ENCODE data around the gene TMEM259.

Gene TMEM259

GRCh38 chr19:1055028-1055425, 34.1 kb upstream of the TMEM259 start:
- DNase-seq = no peak

GRCh38 chr19:1054102-1055027, 33.4 kb upstream of the TMEM259 start:
- no peak for DNase-seq

- DNase-seq = no peak
Measured at GRCh38 chr19:1053176-1054101, 32.5 kb upstream of the TMEM259 start.

GRCh38 chr19:1052349-1052975, 31.5 kb upstream of the TMEM259 start:
- DNase-seq = no peak

- DNase-seq = no peak
Measured at GRCh38 chr19:1051791-1052190, 30.9 kb upstream of the TMEM259 start.

- no peak for DNase-seq
Measured at GRCh38 chr19:1050989-1051788, 30.3 kb upstream of the TMEM259 start.

GRCh38 chr19:1049800-1050199, 28.9 kb upstream of the TMEM259 start:
- DNase-seq = no peak

GRCh38 chr19:1049106-1049505, 28.2 kb upstream of the TMEM259 start:
- no peak for DNase-seq

- DNase-seq = no peak
Measured at GRCh38 chr19:1047696-1048147, 26.8 kb upstream of the TMEM259 start.

- no peak for DNase-seq
Measured at GRCh38 chr19:1046836-1047695, 26.1 kb upstream of the TMEM259 start.

- DNase-seq = no peak
Measured at GRCh38 chr19:1046117-1046626, 25.2 kb upstream of the TMEM259 start.

GRCh38 chr19:1045247-1045603, 24.3 kb upstream of the TMEM259 start:
- peak; percentile 84 for DNase-seq

GRCh38 chr19:1042689-1043511, 22.0 kb upstream of the TMEM259 start:
- DNase-seq = no peak

GRCh38 chr19:1041835-1042685, 21.1 kb upstream of the TMEM259 start:
- DNase-seq = no peak

- DNase-seq = no peak
Measured at GRCh38 chr19:1041272-1041834, 20.4 kb upstream of the TMEM259 start.

- DNase-seq = peak; percentile 94
Measured at GRCh38 chr19:1040476-1041271, 19.8 kb upstream of the TMEM259 start.

- DNase-seq = peak; percentile 99
Measured at GRCh38 chr19:1039646-1040475, 18.9 kb upstream of the TMEM259 start, which contains the start of gene ABCA7. Gene ABCA7 (plus strand): TSS chr19:1040107. CDS start chr19:1041362, 1,255 bp downstream.

Measured in CD4-positive, alpha-beta T cell treated with Interleukin-21 for 1 hour (primary cell).